Nephron progenitor cell (in vitro differentiated cells): Measurements from ENCODE around the gene CHD1L.
A peak's percentile ranks its signal among the peaks of the same experiment; 100 is the strongest.
"Not testable (repeated sequence)": the region's sequence is repeated elsewhere in the genome, so short reads cannot be mapped to it uniquely, and the experiment has no call there.

ENCODE experiments used
- DNase-seq: peaks from one replicate; pipeline ENCODE4 v3.0.0; 2021
- H3K27ac Mint-ChIP-seq: 2 replicates; pipeline ENCODE4 v1.8.0; 2021; ENCODE audit warnings: mild to moderate bottlenecking, moderate library complexity, mixed read lengths
- H3K27me3 Mint-ChIP-seq: 2 replicates; pipeline ENCODE4 v1.8.0; 2021; ENCODE audit warnings: mild to moderate bottlenecking, low read depth, mixed read lengths; ENCODE audit not compliant: poor library complexity
- H3K36me3 Mint-ChIP-seq: 2 replicates; pipeline ENCODE4 v1.8.0; 2021; ENCODE audit warnings: low read depth, mixed read lengths
- H3K4me1 Mint-ChIP-seq: 2 replicates; pipeline ENCODE4 v1.8.0; 2021; ENCODE audit warnings: mixed read lengths
- H3K4me3 Mint-ChIP-seq: 2 replicates; pipeline ENCODE4 v1.8.0; 2021; ENCODE audit warnings: mild to moderate bottlenecking, moderate library complexity, mixed read lengths
- H3K9me3 Mint-ChIP-seq: 2 replicates; pipeline ENCODE4 v1.8.0; 2021; ENCODE audit warnings: mild to moderate bottlenecking, moderate library complexity, mixed read lengths
- CTCF ChIP-seq: fragments of 200-600 bp; sonication (generic); IDR thresholded peaks from 2 replicates; pipeline ENCODE4 v1.5.0; 2021; ENCODE audit warnings: antibody characterized with exemption

CHD1L gene

GRCh38 chr1:147236448-147236847, 6.0 kb upstream of the CHD1L start:
- H3K27me3 Mint-ChIP-seq, result peaks cover 15% of the 10 kb centered on the region
- DNase-seq, result no peak
- peaks cover 28% of the 10 kb centered on the region for H3K4me1 Mint-ChIP-seq
- no peak overlapping the region for H3K4me3 Mint-ChIP-seq
- no peak for TF ChIP-seq CTCF
- H3K9me3 Mint-ChIP-seq, result peaks cover 28% of the 10 kb centered on the region
- H3K27ac Mint-ChIP-seq, result no peak overlapping the region
- H3K36me3 Mint-ChIP-seq, result peaks cover 5% of the 10 kb centered on the region

- Mint-ChIP-seq H3K36me3 (peaks cover 5% of the 10 kb centered on the region), H3K27ac (no peak overlapping the region), H3K4me3 (no peak overlapping the region), H3K9me3 (peaks cover 20% of the 10 kb centered on the region), H3K4me1 (peaks cover 34% of the 10 kb centered on the region), H3K27me3 (peaks cover 9% of the 10 kb centered on the region)
- TF ChIP-seq CTCF, result no peak
- no peak for DNase-seq
Observed at GRCh38 chr1:147236959-147237791, 5.3 kb upstream of the CHD1L start.

DNA sequence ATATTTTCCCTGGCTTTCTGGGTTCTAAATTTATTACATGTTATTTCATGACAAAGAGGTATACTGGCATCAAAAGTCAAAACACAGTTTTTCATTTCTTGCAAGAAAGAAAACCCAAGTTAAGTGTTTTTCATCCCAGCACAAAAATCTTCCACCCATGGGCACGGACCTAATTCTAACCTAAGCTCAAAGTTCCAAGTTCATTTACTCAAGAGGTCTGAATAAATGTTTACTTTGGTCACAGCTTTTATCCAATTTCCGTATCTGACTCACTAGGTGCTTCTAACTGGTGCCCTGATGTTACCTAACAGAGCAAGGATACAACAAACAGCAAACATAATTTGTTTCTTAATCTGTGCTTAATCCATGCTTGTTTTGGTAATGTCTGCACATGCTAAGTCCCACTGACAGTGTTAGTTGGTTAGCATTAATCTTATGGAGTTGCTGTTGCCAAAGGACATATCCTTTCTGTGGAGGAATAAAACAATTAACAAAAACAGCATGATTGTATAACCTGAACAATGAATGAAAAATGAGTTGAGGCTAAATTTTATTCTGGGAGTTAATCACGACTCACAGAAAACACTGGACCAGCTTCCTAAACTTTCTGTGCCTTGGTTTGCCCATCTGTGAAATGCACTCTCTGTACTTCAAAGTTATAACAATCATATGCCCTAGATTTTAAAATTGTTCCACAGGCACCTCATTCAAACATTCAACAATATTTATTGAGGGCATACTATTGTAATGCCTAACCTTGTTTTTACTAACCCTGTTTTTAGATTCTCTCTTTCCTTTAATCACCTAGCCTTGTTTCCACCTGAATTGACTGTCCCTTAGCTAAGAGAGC, 4.2 kb upstream of the CHD1L start:
- Mint-ChIP-seq H3K27me3 (peaks cover 9% of the 10 kb centered on the region), H3K4me3 (no peak overlapping the region), H3K9me3 (peaks cover 12% of the 10 kb centered on the region), H3K27ac (no peak overlapping the region), H3K36me3 (peaks cover 5% of the 10 kb centered on the region), H3K4me1 (peaks cover 35% of the 10 kb centered on the region)
- TF ChIP-seq CTCF, result no peak
- DNase-seq, result no peak

DNA sequence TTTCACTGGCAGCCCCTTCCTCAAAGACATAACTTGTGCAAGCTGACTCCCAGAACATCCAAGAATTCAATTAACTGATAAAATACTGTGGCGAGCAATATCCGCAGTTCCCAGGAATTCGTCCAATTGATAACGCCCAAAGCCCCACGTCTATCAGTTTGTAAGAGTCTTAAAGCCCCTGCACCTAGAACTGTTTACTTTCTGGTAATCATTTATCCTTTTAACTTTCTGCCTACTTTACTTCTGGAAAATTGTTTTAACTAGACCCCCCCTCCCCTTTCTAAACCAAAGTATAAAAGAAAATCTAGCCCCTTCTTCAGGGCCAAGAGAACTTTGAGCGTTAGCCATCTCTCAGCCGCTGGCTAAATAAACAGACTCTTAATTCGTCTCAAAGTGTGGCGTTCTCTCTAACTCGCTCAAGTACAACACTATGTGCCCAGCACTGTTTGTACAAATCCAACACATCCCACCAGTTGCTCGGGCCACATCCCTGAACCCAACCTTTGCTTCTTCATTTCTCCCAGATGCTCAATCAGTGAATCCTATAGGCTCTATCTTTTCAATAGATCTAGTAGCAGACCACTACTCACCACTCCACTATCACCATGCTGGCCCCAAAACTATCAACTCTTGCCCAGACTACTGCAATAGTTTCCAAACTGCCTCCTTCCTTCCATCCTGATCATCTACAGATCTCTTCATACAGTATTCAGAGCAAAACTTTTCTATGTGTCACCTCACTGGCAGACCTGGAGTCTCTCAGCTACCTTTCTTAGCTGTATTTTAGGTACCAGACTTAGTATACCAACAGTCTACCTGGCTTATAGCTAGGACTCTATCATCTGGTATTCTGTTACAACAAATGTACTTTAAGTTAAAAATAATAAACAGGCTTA, 3.3 kb upstream of the CHD1L start:
- no peak for DNase-seq
- no peak overlapping the region for H3K4me3 Mint-ChIP-seq
- no peak for TF ChIP-seq CTCF
- H3K4me1 Mint-ChIP-seq, result peaks cover 40% of the 10 kb centered on the region
- peaks cover 9% of the 10 kb centered on the region for H3K27me3 Mint-ChIP-seq
- peaks cover 2% of the 10 kb centered on the region for H3K36me3 Mint-ChIP-seq
- H3K9me3 Mint-ChIP-seq, result peaks cover 7% of the 10 kb centered on the region
- H3K27ac Mint-ChIP-seq, result peak overlapping the region; percentile 3

DNA sequence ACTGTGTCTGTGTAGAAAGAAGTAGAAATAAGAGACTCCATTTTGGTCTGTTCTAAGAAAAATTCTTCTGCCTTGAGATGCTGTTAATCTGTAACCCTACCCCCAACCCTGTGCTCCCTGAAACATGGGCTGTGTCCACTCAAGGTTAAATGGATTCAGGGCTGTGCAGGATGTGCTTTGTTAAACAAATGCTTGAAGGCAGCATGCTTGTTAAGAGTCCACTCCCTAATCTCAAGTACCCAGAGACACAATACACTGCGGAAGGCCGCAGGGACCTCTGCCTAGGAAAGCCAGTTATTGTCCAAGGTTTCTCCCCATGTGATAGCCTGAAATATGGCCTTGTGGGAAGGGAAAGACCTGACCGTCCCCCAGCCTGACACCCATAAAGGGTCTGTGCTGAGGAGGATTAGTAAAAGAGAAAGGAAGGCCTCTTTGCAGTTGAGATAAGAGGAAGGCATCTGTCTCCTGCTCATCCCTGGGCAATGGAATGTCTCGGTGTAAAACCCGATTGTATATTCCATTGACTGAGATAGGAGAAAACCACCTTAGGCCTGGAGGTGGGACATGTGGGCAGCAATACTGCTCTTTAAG, 2.3 kb upstream of the CHD1L start:
- H3K9me3 Mint-ChIP-seq, H3K27me3 Mint-ChIP-seq, H3K36me3 Mint-ChIP-seq, DNase-seq: not testable (repeated sequence)
- H3K4me1 Mint-ChIP-seq, result peaks cover 50% of the 10 kb centered on the region
- peak overlapping the region; percentile 90 for H3K27ac Mint-ChIP-seq
- peak overlapping the region; percentile 14 for H3K4me3 Mint-ChIP-seq
